ENCODE measurements around the gene P2RY4. TPM values are rescaled to one million over a fixed set of nuclear protein-coding genes. Genes with fewer than 3 reads are reported as not detected.
"Not testable (repeated sequence)": the region's sequence is repeated elsewhere in the genome, so short reads cannot be mapped to it uniquely, and the experiment has no call there.

P2RY4 gene
- 0.15 TPM in 1 of 2 replicates, not detected in the other for total RNA-seq (2014; rRNA removed; shearing (Covaris generic))

- DNase-seq (ENCODE audit: low read depth) = no peak
Measured at GRCh38 chrX:70260104-70260503, at the start of gene P2RY4. TSS of gene P2RY4 (minus strand) at chrX:70260204. CDS start at chrX:70259624, 580 bp downstream.

- DNase-seq (ENCODE audit: low read depth) = peak; percentile 71
Measured at GRCh38 chrX:70301716-70302115, 41.7 kb upstream of the P2RY4 start.

GRCh38 chrX:70293621-70294020 lies 33.6 kb upstream of the P2RY4 start:
- DNase-seq (ENCODE audit: low read depth) = peak; percentile 23

GRCh38 chrX:70292788-70293187 lies 32.8 kb upstream of the P2RY4 start:
- DNase-seq (ENCODE audit: low read depth) = no peak

- DNase-seq (ENCODE audit: low read depth) = peak; percentile 92
Measured at GRCh38 chrX:70289793-70290770, 30.1 kb upstream of the P2RY4 start, which contains the start of the genes KIF4A and PDZD11. TSS of gene KIF4A (plus strand) at chrX:70290104. CDS start at chrX:70290459, 355 bp downstream. TSS of gene PDZD11 (minus strand) at chrX:70289927. CDS start at chrX:70289341, 586 bp downstream.

- DNase-seq (ENCODE audit: low read depth) = peak; percentile 11
Measured at GRCh38 chrX:70289168-70289792, 29.3 kb upstream of the P2RY4 start.

GRCh38 chrX:70281951-70282350 lies 21.9 kb upstream of the P2RY4 start, which contains the start of gene RAB41:
TSS of gene RAB41 (plus strand) at chrX:70282172. CDS start at chrX:70282218, 46 bp downstream.
- DNase-seq (ENCODE audit: low read depth) = no peak

GRCh38 chrX:70280573-70280972 lies 20.6 kb upstream of the P2RY4 start:
- no peak for DNase-seq (ENCODE audit: low read depth)

GRCh38 chrX:70279081-70279480 lies 19.1 kb upstream of the P2RY4 start:
- DNase-seq (ENCODE audit: low read depth) = no peak

GRCh38 chrX:70274029-70274428 lies 14.0 kb upstream of the P2RY4 start:
- DNase-seq (ENCODE audit: low read depth) = not testable (repeated sequence)

GRCh38 chrX:70268034-70268433 lies 8.0 kb upstream of the P2RY4 start, which contains the start of gene ARR3:
TSS of gene ARR3 (plus strand) at chrX:70268334. CDS start at chrX:70269386, 1,052 bp downstream.
- no peak for DNase-seq (ENCODE audit: low read depth)

- DNase-seq (ENCODE audit: low read depth) = no peak
Measured at GRCh38 chrX:70264784-70265183, 4.8 kb upstream of the P2RY4 start.

- DNase-seq (ENCODE audit: low read depth) = peak; percentile 51
Measured at GRCh38 chrX:70262952-70263567, 3.1 kb upstream of the P2RY4 start.

GRCh38 chrX:70257423-70258288 lies 2.3 kb downstream of the P2RY4 start:
- DNase-seq (ENCODE audit: low read depth) = no peak

- no peak for DNase-seq (ENCODE audit: low read depth)
Measured at GRCh38 chrX:70255452-70255851, 4.6 kb downstream of the P2RY4 start.

- no peak for DNase-seq (ENCODE audit: low read depth)
Measured at GRCh38 chrX:70254909-70255308, 5.1 kb downstream of the P2RY4 start.

GRCh38 chrX:70254063-70254400 lies 6.0 kb downstream of the P2RY4 start:
- DNase-seq (ENCODE audit: low read depth) = peak; percentile 70

- DNase-seq (ENCODE audit: low read depth) = peak; percentile 70
Measured at GRCh38 chrX:70253377-70254062, 6.5 kb downstream of the P2RY4 start.

GRCh38 chrX:70252491-70252890 lies 7.5 kb downstream of the P2RY4 start:
- DNase-seq (ENCODE audit: low read depth) = no peak

- DNase-seq (ENCODE audit: low read depth) = no peak
Measured at GRCh38 chrX:70247252-70247651, 12.8 kb downstream of the P2RY4 start.
